ENCODE measurements around the gene KCNK3. TPM values are rescaled to one million over a fixed set of nuclear protein-coding genes. Genes with fewer than 3 reads are reported as not detected.

Gene KCNK3
- total RNA-seq, 4 donors from 2014 or later: 0.37 to 1.5 (median 0.82) TPM

- Histone ChIP-seq H3K9me3 (no peaks in the 10 kb centered on the region), H3K4me3 (no peak overlapping the region), H3K4me1 (no peaks in the 10 kb centered on the region), H3K36me3 (no peaks in the 10 kb centered on the region), H3K27ac (no peak overlapping the region), H3K27me3 (peaks cover 21% of the 10 kb centered on the region)
- DNase-seq: no peak
- TF ChIP-seq CTCF (IDR thresholded peaks at IDR 0.05) (no peak), POLR2AphosphoS5 (IDR thresholded peaks at IDR 0.05) (no peak), POLR2A (IDR thresholded peaks at IDR 0.05) (no peak), EP300 (IDR thresholded peaks at IDR 0.05; ENCODE audit: low read depth) (no peak)
- WGBS, 2 donors (ENCODE audit: low coverage in 1 of 2): 48 to 57% methylated on average over 5 to 6 of the region's 6 CpGs
- intact Hi-C loops (cut with DNase I; ENCODE audit: low total_unique reads): no loop called here
- in situ Hi-C loops (cut with MboI; ENCODE audit: low pct_ligation_motif_present in 1 of 4, low pct_unique_long_range_greater_than_20kb in 1 of 4, low sequenced_read_pairs in 3 of 4): no loop called here
Observed at GRCh38 chr2:26699295-26699694, 6.8 kb downstream of the KCNK3 start.

GRCh38 chr2:26700078-26700477 is 7.6 kb downstream of the KCNK3 start:
- peaks cover 13% of the 10 kb centered on the region for H3K27me3 ChIP-seq
- TF ChIP-seq POLR2AphosphoS5 (IDR thresholded peaks at IDR 0.05) (no peak), POLR2A (IDR thresholded peaks at IDR 0.05) (no peak), CTCF (IDR thresholded peaks at IDR 0.05) (no peak), EP300 (IDR thresholded peaks at IDR 0.05; ENCODE audit: low read depth) (no peak)
- in situ Hi-C loops (cut with MboI; ENCODE audit: low pct_ligation_motif_present in 1 of 4, low pct_unique_long_range_greater_than_20kb in 1 of 4, low sequenced_read_pairs in 3 of 4): no loop called here
- H3K4me1 ChIP-seq: no peaks in the 10 kb centered on the region
- no peaks in the 10 kb centered on the region for H3K36me3 ChIP-seq
- no peaks in the 10 kb centered on the region for H3K9me3 ChIP-seq
- WGBS, 2 donors (ENCODE audit: low coverage in 1 of 2): 70% methylated on average over 4 of the region's 4 CpGs; no CpG with 5 or more reads in 1 of the 2 donors
- H3K27ac ChIP-seq: no peak overlapping the region
- H3K4me3 ChIP-seq: no peak overlapping the region
- intact Hi-C loops (cut with DNase I; ENCODE audit: low total_unique reads): no loop called here
- no peak for DNase-seq

- H3K4me3 ChIP-seq: no peak overlapping the region
- no peaks in the 10 kb centered on the region for H3K36me3 ChIP-seq
- no peaks in the 10 kb centered on the region for H3K9me3 ChIP-seq
- WGBS, 2 donors (ENCODE audit: low coverage in 1 of 2): 96% methylated on average over 5 of the region's 5 CpGs; no CpG with 5 or more reads in 1 of the 2 donors
- TF ChIP-seq EP300 (IDR thresholded peaks at IDR 0.05; ENCODE audit: low read depth): no peak
- no peak for TF ChIP-seq POLR2AphosphoS5 (IDR thresholded peaks at IDR 0.05)
- no peak for TF ChIP-seq POLR2A (IDR thresholded peaks at IDR 0.05)
- no peak for TF ChIP-seq CTCF (IDR thresholded peaks at IDR 0.05)
- intact Hi-C loops (cut with DNase I; ENCODE audit: low total_unique reads): no loop called here
- H3K27ac ChIP-seq: no peak overlapping the region
- H3K27me3 ChIP-seq: no peaks in the 10 kb centered on the region
- peaks cover 0 to 2% (median 0%) of the 10 kb centered on the region in 4 donors for H3K4me1 ChIP-seq
- in situ Hi-C loops (cut with MboI; ENCODE audit: low pct_ligation_motif_present in 1 of 4, low pct_unique_long_range_greater_than_20kb in 1 of 4, low sequenced_read_pairs in 3 of 4): no loop called here
- DNase-seq: no peak
Observed at GRCh38 chr2:26701596-26701995, 9.1 kb downstream of the KCNK3 start.

GRCh38 chr2:26702025-26702424 is 9.5 kb downstream of the KCNK3 start:
- in situ Hi-C loops (cut with MboI; ENCODE audit: low pct_ligation_motif_present in 1 of 4, low pct_unique_long_range_greater_than_20kb in 1 of 4, low sequenced_read_pairs in 3 of 4) (no loop called here), intact Hi-C loops (cut with DNase I; ENCODE audit: low total_unique reads) (no loop called here)
- H3K27ac ChIP-seq: no peak overlapping the region

More at GRCh38 chr2:26702025-26702424, 9.5 kb downstream of the KCNK3 start:
- Histone ChIP-seq H3K27me3 (no peaks in the 10 kb centered on the region), H3K36me3 (no peaks in the 10 kb centered on the region), H3K4me1 (peaks cover 0 to 6% (median 0%) of the 10 kb centered on the region in 4 donors), H3K4me3 (no peak overlapping the region), H3K9me3 (no peaks in the 10 kb centered on the region)
- WGBS, 2 donors (ENCODE audit: low coverage in 1 of 2): 75 to 80% methylated on average over 1 to 3 of the region's 3 CpGs
- TF ChIP-seq CTCF (IDR thresholded peaks at IDR 0.05) (no peak), POLR2A (IDR thresholded peaks at IDR 0.05) (no peak), POLR2AphosphoS5 (IDR thresholded peaks at IDR 0.05) (no peak), EP300 (IDR thresholded peaks at IDR 0.05; ENCODE audit: low read depth) (no peak)
- DNase-seq: no peak
